D721Med (cell line): ENCODE data around the gene MSLN.

Source experiments
- DNase-seq: peaks from one replicate; pipeline ENCODE4 v3.0.0; 2011; ENCODE audit warnings: low spot score; ENCODE audit not compliant: insufficient read length
- FAIRE-seq: peaks from 2 replicates; lab custom pipeline; 2011; peaks lifted over from hg19 to GRCh38; lab: Jason Lieb, UNC
- CTCF ChIP-seq: IDR thresholded peaks from 2 replicates; pipeline ENCODE4 v1.5.1; 2012; ENCODE audit warnings: mild to moderate bottlenecking, control low read depth; ENCODE audit not compliant: insufficient read depth; ENCODE audit errors: missing control alignments

MSLN gene

GRCh38 chr16:814974-815373, 54.4 kb downstream of the MSLN start:
- FAIRE-seq (no peak), DNase-seq (no peak)
- TF ChIP-seq CTCF: no peak

GRCh38 chr16:815861-816260, 55.3 kb downstream of the MSLN start:
- no peak for TF ChIP-seq CTCF
- FAIRE-seq: no peak
- DNase-seq: no peak

DNA sequence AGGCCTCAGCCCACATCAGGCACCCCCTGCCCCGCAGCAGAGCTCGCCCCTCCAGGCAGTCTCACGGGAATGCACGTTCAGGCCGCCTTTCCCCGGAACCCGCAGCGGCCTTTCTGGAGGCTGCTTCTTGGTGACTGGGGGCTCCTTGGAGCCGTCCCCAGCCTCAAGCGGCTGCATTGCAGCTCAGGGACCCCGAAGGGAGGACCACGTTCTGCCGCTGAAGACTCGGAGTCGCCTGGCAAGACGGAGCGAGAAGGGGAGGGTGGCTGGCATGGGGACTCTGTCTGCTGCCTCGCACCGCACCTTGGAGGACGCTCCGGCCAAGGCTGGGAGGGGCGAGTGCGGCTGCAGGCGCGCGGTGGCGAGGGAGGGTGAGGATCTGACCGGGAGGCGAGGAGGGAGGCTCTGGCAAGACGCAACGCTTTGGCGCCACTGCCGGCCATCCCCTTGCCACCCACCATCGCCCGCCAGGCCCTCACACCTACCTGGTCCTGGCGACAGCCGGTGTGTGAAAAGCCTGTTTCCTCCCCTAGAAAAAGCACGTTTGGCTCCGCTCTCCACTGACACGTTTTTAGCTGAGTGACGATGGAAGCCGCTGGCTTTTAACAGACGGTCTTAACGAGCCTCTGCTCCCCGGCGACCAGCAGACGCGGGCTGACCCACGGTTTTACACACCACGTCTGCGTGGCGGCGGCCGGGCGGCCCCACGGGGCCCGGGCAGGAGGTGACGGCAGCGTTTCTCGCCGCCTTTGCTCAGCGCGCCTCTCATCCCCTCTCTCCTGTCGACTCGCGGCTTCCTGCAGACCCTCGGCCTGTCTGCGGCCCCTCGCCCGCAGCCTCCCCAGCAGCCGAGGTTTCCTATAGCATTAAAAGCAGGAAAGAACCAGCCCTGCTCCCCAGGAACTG, 56.7 kb downstream of the MSLN start:
- DNase-seq: no peak
- no peak for TF ChIP-seq CTCF
- no peak for FAIRE-seq

GRCh38 chr16:818132-818531, 57.6 kb downstream of the MSLN start:
- no peak for DNase-seq
- no peak for TF ChIP-seq CTCF
- no peak for FAIRE-seq
